ENCODE results near the gene BMPR1B. TPM values are rescaled to one million over a fixed set of nuclear protein-coding genes. Genes with fewer than 3 reads are reported as not detected.
A peak's percentile ranks its signal among the peaks of the same experiment; 100 is the strongest.

The BMPR1B gene
- total and polyA plus RNA-seq, 2 of the 8 experiments (the other 6 are each of a cell fraction or from before 2014, with no cell fraction given): 0.14 to 1.1 TPM

DNA sequence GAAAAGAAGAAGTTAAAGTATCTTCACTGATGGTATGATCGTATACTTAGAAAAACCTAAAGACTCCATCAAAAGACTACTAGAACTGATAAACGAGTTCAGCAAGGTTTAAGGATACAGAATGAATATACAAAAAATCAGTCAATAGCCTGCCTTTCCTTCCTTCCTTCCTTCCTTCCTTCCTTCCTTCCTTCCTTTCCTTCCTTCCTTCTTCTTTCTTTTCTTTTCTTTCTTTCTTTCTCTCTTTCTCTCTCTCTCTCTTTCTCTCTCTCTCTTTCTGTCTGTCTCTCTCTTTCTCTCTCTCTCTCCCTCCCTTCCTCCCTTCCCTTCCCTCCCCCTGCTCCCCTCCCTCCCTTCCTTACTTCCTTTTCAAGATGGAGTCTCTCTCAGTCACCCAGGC lies 362.7 kb downstream of the BMPR1B start:
- no peak overlapping the region for H3K4me2 ChIP-seq (ENCODE audit: insufficient read depth in 1 of 2, low read depth in 2 of 2, low read length in 2 of 2)
- no peaks in the 10 kb centered on the region for H3K23me2 ChIP-seq (ENCODE audit: low read depth, low read length)
- H3K9ac ChIP-seq (replicated peaks in 1 of 4; ENCODE audit: extremely low read depth in 1 of 4, low read depth in 3 of 4, low read length in 3 of 4): no peak overlapping the region
- H3K14ac ChIP-seq (ENCODE audit: insufficient read length): no peak overlapping the region
- H2BK120ac ChIP-seq (replicated peaks; ENCODE audit: low read depth, low read length): no peak overlapping the region
- no peaks in the 10 kb centered on the region for H3K79me2 ChIP-seq (ENCODE audit: control insufficient read depth in 1 of 2, insufficient read depth in 2 of 2, low read length in 2 of 2)
- peak; percentile 88 for FAIRE-seq
- H2BK15ac ChIP-seq (ENCODE audit: low read length): no peak overlapping the region
- H3K4ac ChIP-seq (replicated peaks; ENCODE audit: insufficient read length, low read depth, low read length): no peak overlapping the region
- H3K27me3 ChIP-seq (replicated peaks in 1 of 4; ENCODE audit: control insufficient read depth in 3 of 4, extremely low read depth in 1 of 4, insufficient read depth in 3 of 4, low read length in 3 of 4): no peaks in the 10 kb centered on the region
- no peak overlapping the region for H4K91ac ChIP-seq (replicated peaks; ENCODE audit: insufficient read length, low read length)
- no peaks in the 10 kb centered on the region for H3K36me3 ChIP-seq (ENCODE audit: control insufficient read depth in 2 of 4, insufficient read depth in 4 of 4, low read length in 3 of 4)
- H2BK12ac ChIP-seq (ENCODE audit: low read depth, low read length): no peak overlapping the region
- H4K8ac ChIP-seq (ENCODE audit: extremely low read depth, insufficient read depth, low read length): no peak overlapping the region
- no peak overlapping the region for H3K23ac ChIP-seq (ENCODE audit: insufficient read length)
- no peak overlapping the region for H2AK5ac ChIP-seq (ENCODE audit: low read depth, low read length)
- H3K4me3 ChIP-seq (ENCODE audit: extremely low read depth in 1 of 4, insufficient read depth in 2 of 4, low read depth in 3 of 4, low read length in 4 of 4): no peak overlapping the region
- 93% methylated on average over 2 of the region's 2 CpGs; no CpG with 5 or more reads in 1 of the 2 experiments for WGBS, 2 experiments (ENCODE audit: extremely low coverage in 1 of 2, insufficient coverage in 1 of 2, insufficient read length in 1 of 2, insufficient replicate concordance in 2 of 2, low coverage in 1 of 2, low lambda C conversion rate in 2 of 2, missing lambda C conversion rate in 1 of 2)
- no peaks in the 10 kb centered on the region for H3K79me1 ChIP-seq (ENCODE audit: low read depth, low read length)
- no peak overlapping the region for H2BK20ac ChIP-seq (ENCODE audit: low read length)
- no peak overlapping the region for H2BK5ac ChIP-seq (ENCODE audit: low read depth, low read length)
- no peak for DNase-seq (ENCODE audit: low read depth in 1 of 2, low spot score in 2 of 2)
- H3K4me1 ChIP-seq (replicated peaks in 1 of 4; ENCODE audit: control insufficient read depth in 3 of 4, insufficient read depth in 4 of 4, low read length in 3 of 4): no peaks in the 10 kb centered on the region
- POLR2A ChIA-PET (ENCODE audit: partially characterized antibody): no interaction called here
- no peak overlapping the region for H4K5ac ChIP-seq (ENCODE audit: insufficient read length, low read depth, low read length)
- H3K56ac ChIP-seq (replicated peaks; ENCODE audit: insufficient read length, low read depth, low read length): no peak overlapping the region
- H2AFZ ChIP-seq (ENCODE audit: low read length): no peak overlapping the region
- no peaks in the 10 kb centered on the region for H3K9me3 ChIP-seq (ENCODE audit: insufficient read depth in 2 of 2, low read depth in 1 of 2, low read length in 1 of 2)
- H3K18ac ChIP-seq (ENCODE audit: extremely low read depth, low read length): no peak overlapping the region
- no peaks in the 10 kb centered on the region for H4K20me1 ChIP-seq (replicated peaks in 1 of 2; ENCODE audit: control insufficient read depth in 1 of 2, insufficient read depth in 2 of 2, low read length in 2 of 2)
- H3K27ac ChIP-seq (ENCODE audit: low read depth, low read length): no peak overlapping the region
- CTCF ChIA-PET (ENCODE audit: partially characterized antibody): no interaction called here
- no peak for TF ChIP-seq RAD21 (IDR thresholded peaks at IDR 0.05 in 1 of 2, conservative IDR thresholded peaks at IDR 0.05 in 1 of 2; ENCODE audit: low read depth in 2 of 2, low read length in 2 of 2)
- TF ChIP-seq BCL11A (IDR thresholded peaks at IDR 0.05; ENCODE audit: low read depth in 2 of 2, low read length in 2 of 2): no peak
- TF ChIP-seq, protein P1, sequence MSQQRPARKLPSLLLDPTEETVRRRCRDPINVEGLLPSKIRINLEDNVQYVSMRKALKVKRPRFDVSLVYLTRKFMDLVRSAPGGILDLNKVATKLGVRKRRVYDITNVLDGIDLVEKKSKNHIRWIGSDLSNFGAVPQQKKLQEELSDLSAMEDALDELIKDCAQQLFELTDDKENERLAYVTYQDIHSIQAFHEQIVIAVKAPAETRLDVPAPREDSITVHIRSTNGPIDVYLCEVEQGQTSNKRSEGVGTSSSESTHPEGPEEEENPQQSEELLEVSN (IDR thresholded peaks at IDR 0.05): no peak
- no peak for TF ChIP-seq TCF12 (IDR thresholded peaks at IDR 0.05; ENCODE audit: low read depth, low read length)
- TF ChIP-seq SRF (IDR thresholded peaks at IDR 0.05; ENCODE audit: low read depth, low read length): no peak
- TF ChIP-seq, protein P2, sequence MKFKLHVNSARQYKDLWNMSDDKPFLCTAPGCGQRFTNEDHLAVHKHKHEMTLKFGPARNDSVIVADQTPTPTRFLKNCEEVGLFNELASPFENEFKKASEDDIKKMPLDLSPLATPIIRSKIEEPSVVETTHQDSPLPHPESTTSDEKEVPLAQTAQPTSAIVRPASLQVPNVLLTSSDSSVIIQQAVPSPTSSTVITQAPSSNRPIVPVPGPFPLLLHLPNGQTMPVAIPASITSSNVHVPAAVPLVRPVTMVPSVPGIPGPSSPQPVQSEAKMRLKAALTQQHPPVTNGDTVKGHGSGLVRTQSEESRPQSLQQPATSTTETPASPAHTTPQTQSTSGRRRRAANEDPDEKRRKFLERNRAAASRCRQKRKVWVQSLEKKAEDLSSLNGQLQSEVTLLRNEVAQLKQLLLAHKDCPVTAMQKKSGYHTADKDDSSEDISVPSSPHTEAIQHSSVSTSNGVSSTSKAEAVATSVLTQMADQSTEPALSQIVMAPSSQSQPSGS (IDR thresholded peaks at IDR 0.05; ENCODE audit: low read length): no peak
- no peak for TF ChIP-seq SP4 (IDR thresholded peaks at IDR 0.05; ENCODE audit: low read length)
- no peak for TF ChIP-seq CTBP2 (IDR thresholded peaks at IDR 0.05; ENCODE audit: borderline replicate concordance, insufficient read depth, insufficient read length, low read length)
- no peak for TF ChIP-seq GTF2F1 (IDR thresholded peaks at IDR 0.05; ENCODE audit: borderline replicate concordance, low read depth, low read length)
- TF ChIP-seq, protein P3, sequence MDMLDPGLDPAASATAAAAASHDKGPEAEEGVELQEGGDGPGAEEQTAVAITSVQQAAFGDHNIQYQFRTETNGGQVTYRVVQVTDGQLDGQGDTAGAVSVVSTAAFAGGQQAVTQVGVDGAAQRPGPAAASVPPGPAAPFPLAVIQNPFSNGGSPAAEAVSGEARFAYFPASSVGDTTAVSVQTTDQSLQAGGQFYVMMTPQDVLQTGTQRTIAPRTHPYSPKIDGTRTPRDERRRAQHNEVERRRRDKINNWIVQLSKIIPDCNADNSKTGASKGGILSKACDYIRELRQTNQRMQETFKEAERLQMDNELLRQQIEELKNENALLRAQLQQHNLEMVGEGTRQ (IDR thresholded peaks at IDR 0.05; ENCODE audit: low read length): no peak
- no peak for TF ChIP-seq CHD1 (IDR thresholded peaks at IDR 0.05; ENCODE audit: low read depth, low read length)

Data from H1 (cell line).